GM18951 (cell line): ENCODE results near the gene DBF4.
"Not testable (repeated sequence)": the region's sequence is repeated elsewhere in the genome, so short reads cannot be mapped to it uniquely, and the experiment has no call there.

Experiments
- POLR2A ChIP-seq: IDR thresholded peaks from 4 replicates; pipeline ENCODE4 v1.6.1; 2011; ENCODE audit warnings: mild to moderate bottlenecking; ENCODE audit not compliant: insufficient read length, insufficient read depth; ENCODE audit errors: extremely low read depth
- in situ Hi-C: fragments of 300-500 bp; cut with MboI; formaldehyde crosslinking; loops from one replicate; pipeline ENCODE4 v1.12.0; 2022; ENCODE audit warnings: low sequenced_read_pairs, mixed read lengths, inconsistent platforms; ENCODE audit not compliant: unreplicated experiment

The DBF4 gene, protein sequence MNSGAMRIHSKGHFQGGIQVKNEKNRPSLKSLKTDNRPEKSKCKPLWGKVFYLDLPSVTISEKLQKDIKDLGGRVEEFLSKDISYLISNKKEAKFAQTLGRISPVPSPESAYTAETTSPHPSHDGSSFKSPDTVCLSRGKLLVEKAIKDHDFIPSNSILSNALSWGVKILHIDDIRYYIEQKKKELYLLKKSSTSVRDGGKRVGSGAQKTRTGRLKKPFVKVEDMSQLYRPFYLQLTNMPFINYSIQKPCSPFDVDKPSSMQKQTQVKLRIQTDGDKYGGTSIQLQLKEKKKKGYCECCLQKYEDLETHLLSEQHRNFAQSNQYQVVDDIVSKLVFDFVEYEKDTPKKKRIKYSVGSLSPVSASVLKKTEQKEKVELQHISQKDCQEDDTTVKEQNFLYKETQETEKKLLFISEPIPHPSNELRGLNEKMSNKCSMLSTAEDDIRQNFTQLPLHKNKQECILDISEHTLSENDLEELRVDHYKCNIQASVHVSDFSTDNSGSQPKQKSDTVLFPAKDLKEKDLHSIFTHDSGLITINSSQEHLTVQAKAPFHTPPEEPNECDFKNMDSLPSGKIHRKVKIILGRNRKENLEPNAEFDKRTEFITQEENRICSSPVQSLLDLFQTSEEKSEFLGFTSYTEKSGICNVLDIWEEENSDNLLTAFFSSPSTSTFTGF

DNA sequence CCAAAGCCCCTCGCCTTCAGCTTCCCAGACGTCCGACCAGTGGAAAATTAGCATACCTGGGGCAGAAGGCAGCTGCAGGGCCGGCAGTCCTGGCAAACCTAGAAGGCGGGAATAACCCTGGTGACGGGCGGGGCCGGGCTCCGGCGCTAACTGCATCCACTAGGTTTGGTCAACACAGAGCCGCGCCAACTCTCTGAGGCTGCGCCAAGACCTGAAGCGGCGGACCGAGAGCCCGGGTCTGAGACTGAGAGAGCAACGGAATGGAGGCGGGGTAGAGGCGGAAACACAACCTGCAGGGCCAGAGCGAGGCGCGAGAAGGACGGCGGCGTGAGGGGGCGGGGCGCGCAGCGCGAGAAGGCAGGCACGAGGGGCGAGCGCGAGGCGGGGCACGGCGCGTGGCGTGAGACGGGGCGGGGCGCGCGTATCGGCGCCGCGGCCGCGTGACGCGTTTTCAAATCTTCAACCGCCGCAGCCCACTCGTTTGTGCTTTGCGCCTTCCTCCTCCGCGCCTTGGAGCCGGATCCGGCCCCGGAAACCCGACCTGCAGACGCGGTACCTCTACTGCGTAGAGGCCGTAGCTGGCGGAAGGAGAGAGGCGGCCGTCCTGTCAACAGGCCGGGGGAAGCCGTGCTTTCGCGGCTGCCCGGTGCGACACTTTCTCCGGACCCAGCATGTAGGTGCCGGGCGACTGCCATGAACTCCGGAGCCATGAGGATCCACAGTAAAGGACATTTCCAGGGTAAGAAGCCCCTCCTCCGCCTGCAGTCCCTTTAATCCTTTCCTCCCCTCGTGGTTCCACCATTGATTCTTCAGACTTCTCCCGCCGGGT is at the start of gene DBF4, which contains the start of gene SLC25A40:
DBF4 (plus strand) TSS at position 454 of the 829 bp plus-strand sequence; CDS start at position 694, 240 bp downstream.
SLC25A40 (minus strand) TSS at position 321 of the 829 bp plus-strand sequence. CDS start 17,633 bp downstream, outside the sequence.
- in situ Hi-C loops: no loop called here
- TF ChIP-seq POLR2A: peak; percentile 87

DNA sequence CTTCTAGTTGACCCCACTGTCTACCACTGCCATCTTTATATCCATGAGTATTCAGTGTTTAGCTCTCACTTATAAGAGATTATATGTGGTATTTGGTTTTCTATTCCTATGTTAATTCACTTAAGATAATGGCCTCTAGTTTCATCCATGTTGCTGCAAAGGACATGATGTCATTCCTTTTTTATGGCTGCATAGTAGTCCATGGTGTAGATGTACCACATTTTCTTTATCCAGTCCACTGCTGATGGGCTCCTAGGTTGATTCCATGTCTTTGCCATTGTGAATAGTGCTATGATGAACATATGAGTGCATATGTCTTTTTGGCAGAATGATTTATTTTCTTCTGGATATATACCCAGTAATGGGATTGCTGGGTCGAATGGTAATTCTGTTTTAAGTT is 47.9 kb upstream of the DBF4 start:
- in situ Hi-C loops: not testable (repeated sequence)

DNA sequence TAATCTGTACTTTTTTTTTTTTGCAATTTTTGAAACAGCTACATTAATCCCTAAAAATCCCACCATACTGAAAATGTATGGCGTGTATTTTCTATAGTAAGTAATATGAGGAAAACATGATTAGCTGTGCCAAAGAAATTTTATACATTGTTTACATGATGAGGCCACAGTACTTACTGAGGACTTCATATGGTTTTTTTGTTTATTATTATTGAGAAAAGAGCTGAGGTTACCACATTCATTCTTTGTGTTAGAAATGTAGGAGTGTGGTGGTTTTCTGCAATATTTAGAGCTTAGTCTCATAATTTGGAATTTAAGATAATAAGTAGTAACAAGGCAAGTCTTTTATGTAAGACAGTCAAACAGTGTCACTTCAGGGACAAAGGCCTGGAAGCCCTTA is 45.2 kb upstream of the DBF4 start:
- in situ Hi-C loops: no loop called here
- no peak for TF ChIP-seq POLR2A

DNA sequence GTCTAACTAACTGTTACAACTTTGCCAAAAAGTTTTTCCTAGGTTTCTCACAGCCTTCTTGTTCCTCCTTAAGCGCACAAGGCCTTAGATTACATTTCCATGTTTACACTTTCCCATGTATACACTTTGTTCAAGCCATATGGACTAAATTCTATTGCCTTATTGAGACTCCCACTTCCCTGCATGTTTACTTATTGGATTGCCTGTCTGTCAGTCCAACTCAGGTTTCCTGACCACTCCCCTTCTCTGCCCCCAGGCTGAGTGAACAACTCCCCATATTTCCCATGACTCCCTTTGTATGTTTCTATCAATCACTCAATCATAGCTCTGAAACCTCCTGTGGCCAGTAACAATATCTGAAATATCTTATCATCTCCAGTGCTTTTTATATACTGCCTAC is 43.2 kb upstream of the DBF4 start:
- no peak for TF ChIP-seq POLR2A
- in situ Hi-C loops: no loop called here

DNA sequence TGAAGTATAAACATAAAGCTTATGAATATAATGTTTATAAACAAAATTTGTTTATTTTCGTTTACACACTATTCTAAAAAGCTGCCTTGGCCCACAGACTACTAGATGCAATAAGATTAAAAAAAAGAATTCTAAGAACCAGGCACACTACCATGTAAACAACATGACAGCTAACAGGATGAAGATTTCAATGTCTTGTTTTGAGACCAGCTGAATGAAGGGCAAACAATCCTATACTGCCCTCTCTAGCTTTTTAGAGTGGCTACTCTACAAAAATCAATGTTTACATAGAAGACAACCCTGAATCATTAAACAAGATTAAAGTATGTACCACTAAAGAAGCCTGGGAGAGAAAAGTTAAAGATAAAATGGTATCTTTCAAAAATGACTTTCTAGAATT is 38.7 kb upstream of the DBF4 start:
- in situ Hi-C loops: no loop called here
- no peak for TF ChIP-seq POLR2A

DNA sequence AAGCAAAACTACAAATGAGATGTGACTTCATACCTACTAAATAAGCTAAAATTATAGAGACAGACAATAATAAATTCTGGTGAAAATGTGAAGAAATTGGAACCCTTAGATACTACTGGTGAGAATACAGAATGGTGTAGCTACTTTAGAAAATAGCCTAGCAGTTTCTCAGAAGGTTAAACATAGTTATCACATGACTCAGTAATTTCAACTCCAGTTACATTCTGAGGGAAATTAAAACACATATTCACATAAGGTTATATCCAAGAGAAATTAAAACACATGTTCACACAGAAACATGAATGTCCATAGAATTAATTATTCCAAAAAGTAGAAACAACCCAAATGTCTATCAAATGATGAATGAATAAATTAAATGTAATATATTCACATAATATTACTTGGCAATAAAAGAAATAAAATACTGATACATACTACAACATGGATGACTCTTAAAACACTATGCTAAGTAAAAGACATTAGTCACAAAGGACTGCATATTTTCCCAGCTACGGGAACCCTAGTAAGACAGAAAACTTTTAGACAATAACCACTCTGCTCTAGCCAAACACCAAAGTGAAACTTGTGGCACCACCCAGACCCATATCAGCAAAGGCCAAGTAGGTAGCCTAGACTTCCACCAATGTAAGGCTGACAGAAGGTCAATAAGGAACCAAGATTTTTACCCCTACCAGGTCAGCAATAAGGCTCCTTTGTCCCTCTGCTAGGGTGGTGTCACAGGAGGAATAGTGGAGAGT is 25.3 kb upstream of the DBF4 start:
- no peak for TF ChIP-seq POLR2A

DNA sequence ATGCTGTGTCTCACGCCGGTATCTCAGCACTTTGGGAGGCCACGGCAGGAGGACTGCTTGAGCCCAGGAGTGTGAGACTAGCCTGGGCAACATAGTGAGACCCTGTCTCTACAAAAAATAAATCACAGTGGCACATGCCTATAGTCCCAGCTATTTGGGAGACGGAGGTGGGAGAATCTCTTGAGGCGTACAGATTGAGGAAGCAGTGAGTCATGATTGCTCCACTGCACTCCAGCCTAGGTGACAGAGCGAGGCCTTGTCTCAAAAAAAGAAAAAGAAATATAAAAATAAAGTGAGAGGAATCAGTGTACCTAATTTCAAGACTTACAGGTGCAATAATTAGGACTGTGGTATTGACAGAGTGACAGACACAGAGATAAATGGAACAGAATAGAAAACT is 24.0 kb upstream of the DBF4 start:
- in situ Hi-C loops: no loop called here

More for the DNA sequence above, 25.3 kb upstream of the DBF4 start:
- in situ Hi-C loops: no loop called here

DNA sequence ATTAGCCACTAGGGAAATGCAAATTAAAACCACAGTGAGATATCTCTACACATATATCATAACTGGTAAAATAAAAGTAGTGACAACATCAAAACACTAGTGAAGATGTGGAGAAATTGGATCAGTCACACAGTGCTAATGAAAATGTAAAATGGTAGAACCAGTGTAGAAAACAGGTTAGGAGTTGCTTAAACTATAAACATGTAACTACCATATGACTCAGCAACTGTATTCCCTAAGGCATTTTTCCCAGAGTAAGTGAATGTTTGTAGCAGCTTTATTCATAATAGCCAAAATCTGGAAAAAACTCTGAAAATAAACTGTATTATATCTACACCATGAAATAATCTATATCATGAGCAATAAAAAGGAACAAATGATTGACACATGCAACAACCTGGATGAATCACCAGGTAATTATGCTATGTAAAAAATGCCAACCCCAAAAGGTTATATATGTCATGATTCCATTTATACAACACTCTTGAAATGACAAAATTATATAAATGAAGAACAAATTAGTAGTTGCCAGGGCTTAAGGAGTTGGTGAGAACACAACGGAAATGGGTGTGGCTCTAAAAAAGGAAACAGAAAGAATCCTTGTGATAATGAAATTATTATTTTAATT is 22.9 kb upstream of the DBF4 start:
- no peak for TF ChIP-seq POLR2A

More for the DNA sequence above, 24.0 kb upstream of the DBF4 start:
- TF ChIP-seq POLR2A: no peak

DNA sequence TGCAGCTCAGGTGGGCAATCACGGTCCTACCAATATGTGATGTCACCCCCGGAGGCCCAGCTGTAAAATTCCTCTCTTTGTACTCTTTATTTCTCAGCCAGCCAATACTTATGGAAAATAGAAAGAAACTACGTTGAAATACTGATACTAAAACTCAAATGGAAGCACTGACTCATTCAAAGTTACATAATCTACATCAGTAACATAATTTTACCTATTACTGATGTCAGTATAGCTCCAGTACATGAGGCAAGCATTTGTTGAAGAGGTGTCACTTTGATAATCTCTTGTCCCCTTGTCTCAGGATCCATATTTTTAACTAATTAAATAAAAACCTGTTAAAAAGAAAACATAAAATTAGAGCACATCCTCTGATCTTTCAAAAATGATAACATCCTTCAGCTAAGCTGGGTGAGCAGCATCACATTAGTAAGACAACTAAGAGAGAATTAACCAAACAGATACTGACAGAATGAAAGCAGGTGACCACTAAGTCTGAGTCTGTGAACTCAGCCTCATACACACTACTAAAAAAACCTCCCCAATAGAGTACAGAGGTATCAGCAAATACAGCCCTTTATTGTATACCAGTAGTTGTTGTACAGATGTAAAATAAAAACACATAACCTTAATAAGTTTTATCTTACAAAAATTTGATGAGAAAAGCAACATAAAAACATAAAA is 17.7 kb upstream of the DBF4 start:
- in situ Hi-C loops: no loop called here
- no peak for TF ChIP-seq POLR2A

More for the DNA sequence above, 22.9 kb upstream of the DBF4 start:
- in situ Hi-C loops: no loop called here

DNA sequence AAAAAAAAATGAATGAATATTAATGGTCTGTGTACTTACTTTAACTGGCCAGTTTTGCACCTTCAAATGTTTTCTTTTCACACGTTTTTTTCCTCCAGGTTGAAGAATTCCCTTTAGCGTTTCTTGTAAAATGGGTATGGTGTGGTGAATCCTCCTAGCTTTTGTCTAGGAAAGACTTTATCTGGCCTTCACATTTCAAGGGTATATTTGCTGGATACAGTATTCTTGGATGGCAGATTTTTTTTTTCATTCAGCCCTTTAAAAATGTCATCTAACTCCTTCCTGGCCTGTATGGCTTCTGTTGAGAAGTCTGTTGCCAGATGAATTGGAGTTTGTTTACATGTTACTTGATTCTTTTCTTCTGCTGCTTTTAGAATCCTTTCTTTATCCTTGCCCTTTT is 10.2 kb upstream of the DBF4 start:
- in situ Hi-C loops: no loop called here
- no peak for TF ChIP-seq POLR2A

DNA sequence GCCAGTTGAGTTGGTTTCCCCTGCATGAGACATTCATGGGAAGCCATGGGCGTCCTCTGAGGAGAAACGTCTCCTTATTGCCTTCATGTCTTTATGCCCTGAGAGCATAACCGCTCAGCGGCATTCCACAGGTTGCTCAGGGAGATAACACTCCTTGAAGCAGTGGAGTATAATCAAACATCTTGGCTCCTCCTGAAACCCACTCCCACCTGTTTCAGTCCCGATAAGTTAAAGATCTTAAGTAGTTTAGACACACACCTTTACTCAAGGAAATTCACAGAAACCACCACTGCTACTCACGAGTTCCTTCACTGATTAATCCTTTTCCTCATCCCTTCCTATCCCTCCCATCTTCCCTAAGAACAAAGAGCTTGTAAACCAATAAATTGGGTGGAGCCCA is 9.8 kb upstream of the DBF4 start:
- in situ Hi-C loops: not testable (repeated sequence)

DNA sequence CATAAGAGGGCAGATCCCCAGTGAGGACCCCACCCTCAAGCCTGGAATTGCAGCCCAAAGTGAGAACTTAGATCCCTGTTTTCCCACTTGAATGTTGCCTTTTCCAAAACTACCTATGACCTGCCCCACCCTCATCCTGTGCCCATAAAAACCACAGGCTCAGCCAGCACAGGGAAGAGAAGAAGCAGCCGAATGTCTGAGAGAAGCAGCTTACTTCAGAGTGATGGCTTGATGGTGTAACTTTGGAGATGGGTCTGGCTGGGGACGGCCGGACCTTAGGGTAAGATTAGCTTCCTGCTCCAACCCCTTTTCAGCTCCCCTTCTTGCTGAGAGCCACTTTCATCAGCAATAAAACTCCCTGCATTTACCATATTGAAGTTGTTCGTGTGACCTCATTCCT is 5.8 kb upstream of the DBF4 start:
- in situ Hi-C loops: no loop called here
- TF ChIP-seq POLR2A: no peak
